ENCODE results near the gene TMEM132E.
A peak's percentile ranks its signal among the peaks of the same experiment; 100 is the strongest.

The TMEM132E gene

GRCh38 chr17:34580685-34581445 lies 1.5 kb downstream of the TMEM132E start:
- TF ChIP-seq GATA3 (IDR thresholded peaks at IDR 0.05; ENCODE audit: low read depth, low read length) = no peak
- TF ChIP-seq GATA2 (IDR thresholded peaks at IDR 0.05; ENCODE audit: low read depth, low read length) = no peak

DNA sequence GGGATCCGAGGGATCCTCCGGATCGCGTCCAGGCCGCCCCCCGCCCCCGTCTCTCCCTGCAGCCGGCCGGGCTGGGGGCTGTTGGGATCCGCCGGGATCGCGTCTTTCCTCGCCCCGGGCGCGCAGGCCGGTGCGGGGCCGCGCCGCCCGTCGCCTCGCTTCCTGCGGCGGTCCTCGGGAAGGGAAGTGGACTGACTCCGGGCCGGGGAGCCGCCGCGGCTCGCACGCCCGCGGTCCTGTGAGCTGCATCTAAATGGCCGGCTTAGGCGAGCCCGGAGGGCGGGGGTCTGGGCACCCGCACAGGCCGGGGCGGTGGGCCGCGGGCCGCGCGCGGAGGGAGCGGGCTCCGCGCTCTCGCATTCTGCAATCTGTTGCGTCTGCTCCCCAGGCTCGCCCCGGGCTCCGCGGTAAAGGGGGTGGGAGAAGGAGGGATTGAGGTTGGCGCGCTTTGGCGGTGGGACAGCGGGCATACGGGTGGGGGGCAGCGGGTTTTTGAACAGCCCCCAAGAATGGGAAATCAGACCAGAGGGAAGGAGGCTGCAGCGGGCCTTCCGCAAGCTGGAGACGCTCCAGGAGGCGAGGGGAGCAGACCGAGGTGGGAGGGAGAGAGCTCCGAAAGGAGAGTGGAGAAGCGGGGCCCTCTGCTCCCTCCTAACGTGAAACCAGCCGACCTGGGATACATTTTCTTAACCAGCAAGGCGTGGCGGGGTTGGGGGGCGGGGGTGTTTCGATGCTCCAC lies 2.2 kb downstream of the TMEM132E start:
- TF ChIP-seq GATA3 (IDR thresholded peaks at IDR 0.05; ENCODE audit: low read depth, low read length) = no peak
- no peak for TF ChIP-seq GATA2 (IDR thresholded peaks at IDR 0.05; ENCODE audit: low read depth, low read length)

- TF ChIP-seq GATA2 (IDR thresholded peaks at IDR 0.05; ENCODE audit: low read depth, low read length) (no peak), GATA3 (IDR thresholded peaks at IDR 0.05; ENCODE audit: low read depth, low read length) (no peak)
Observed at GRCh38 chr17:34582185-34582900, 3.0 kb downstream of the TMEM132E start.

DNA sequence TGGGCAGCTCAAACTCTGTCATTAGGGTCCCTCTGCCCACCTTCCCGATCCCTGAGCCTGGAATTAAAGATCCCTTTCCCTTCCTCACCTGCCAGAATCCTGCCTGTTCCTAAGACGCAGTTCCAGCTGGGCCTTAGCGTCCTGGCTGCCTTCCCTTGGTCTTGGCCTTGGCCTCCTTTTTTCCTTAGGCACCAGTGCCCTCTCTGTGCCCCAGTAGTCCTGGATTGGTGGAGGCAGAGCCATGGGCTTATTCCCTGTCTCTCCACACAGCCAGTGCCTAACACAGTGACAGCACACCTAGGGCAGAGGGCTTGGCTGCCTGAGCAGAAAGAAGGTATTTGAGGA lies 3.5 kb downstream of the TMEM132E start:
- no peak for TF ChIP-seq GATA2 (IDR thresholded peaks at IDR 0.05; ENCODE audit: low read depth, low read length)
- no peak for TF ChIP-seq GATA3 (IDR thresholded peaks at IDR 0.05; ENCODE audit: low read depth, low read length)

DNA sequence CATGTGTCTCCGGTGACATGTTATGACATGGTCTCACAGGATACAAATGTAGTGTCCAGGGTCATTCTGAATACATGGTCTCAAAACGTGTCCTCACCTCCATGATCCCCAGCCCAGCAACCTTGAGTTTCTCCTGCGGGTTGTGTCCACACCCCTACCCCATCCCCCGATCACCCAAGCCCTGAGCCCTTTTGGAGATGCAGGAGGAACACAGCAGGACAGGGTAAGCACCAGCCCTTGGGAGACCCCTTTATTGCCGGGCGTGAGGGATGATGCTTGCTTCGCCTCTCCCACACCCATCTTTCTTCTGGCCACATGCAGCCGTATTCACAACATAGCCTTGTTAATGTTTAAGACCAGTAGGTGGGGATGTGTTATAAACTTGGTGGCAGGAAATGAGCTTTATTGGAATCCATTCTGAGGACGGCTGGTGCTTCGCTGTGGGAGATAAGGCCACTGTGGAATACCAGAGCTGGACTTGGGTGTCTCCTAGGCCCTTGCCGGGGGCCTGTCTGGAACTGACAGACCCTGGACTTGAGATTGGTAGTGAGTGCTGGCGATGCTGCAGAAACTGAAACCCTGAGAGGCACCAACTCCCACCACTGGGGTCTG lies 5.5 kb downstream of the TMEM132E start:
- TF ChIP-seq GATA3 (IDR thresholded peaks at IDR 0.05; ENCODE audit: low read depth, low read length) = no peak
- TF ChIP-seq GATA2 (IDR thresholded peaks at IDR 0.05; ENCODE audit: low read depth, low read length) = peak; percentile 67

DNA sequence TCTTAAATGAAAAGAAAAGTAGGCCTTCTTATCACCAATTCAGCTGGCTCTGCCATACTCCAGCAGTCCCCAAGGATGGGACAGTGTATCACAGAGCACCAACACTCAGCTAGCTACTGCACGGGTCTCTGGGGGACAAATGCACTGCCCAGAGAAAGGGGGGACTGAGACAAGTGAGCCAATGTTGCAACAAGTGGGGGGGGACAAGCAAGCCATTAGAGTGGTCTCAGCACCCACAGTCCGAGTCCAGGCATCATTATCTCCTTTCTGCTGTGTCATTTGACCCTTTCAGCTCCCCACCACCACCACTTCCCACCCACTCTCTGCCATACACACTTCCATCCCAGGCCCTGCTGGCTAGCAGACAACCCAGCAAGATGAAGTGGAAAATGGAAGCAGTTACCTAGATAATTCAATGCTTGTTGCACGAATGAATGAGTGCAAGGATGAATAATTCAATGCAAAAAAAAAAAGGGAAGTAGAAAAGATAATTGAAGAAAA lies 7.0 kb downstream of the TMEM132E start:
- no peak for TF ChIP-seq GATA3 (IDR thresholded peaks at IDR 0.05; ENCODE audit: low read depth, low read length)

GRCh38 chr17:34588266-34588665 lies 8.9 kb downstream of the TMEM132E start:
- no peak for TF ChIP-seq GATA3 (IDR thresholded peaks at IDR 0.05; ENCODE audit: low read depth, low read length)
- no peak for TF ChIP-seq GATA2 (IDR thresholded peaks at IDR 0.05; ENCODE audit: low read depth, low read length)

GRCh38 chr17:34589120-34589965 lies 10.0 kb downstream of the TMEM132E start:
- no peak for TF ChIP-seq GATA2 (IDR thresholded peaks at IDR 0.05; ENCODE audit: low read depth, low read length)
- no peak for TF ChIP-seq GATA3 (IDR thresholded peaks at IDR 0.05; ENCODE audit: low read depth, low read length)

DNA sequence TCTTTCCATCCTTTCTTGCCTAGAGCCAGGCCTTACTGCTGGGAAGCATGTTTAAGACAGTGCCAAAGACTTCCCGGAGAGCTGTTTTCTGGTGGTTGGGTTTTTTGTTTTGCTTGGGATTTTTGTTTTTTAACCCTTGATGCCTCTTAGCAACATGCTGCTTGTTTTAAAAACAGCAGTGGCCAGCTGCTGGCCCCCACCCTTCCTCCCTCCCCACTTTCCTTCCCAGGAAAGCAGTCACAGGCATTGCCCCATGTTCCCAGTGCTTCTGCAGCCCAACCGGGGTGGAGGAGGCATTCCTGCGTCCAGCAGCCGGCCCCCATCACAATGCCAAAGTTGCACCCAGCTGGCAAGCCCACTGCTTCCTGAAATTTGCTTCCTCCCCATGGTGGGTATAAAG lies 12.6 kb downstream of the TMEM132E start:
- TF ChIP-seq GATA2 (IDR thresholded peaks at IDR 0.05; ENCODE audit: low read depth, low read length) (no peak), GATA3 (IDR thresholded peaks at IDR 0.05; ENCODE audit: low read depth, low read length) (no peak)

DNA sequence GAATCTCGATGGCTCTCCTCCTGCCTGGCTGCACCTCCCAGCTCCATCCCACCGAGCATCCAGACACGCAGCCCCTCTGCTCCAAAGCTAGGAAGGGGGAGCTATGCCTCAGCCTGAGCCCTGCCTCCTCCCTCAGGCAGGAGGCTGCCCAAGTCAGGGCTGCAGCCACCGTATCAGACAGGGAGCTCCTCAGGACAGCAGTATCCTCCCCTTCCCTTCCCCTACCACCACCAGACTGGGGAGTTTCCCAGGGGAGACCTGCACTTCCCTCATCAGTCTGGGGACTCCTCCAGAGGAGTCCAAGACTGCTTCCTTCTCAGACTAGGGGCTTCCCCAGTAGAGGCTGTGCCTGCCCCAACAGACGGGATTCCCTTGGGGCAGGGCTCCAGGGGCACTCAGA lies 17.5 kb downstream of the TMEM132E start:
- no peak for TF ChIP-seq GATA2 (IDR thresholded peaks at IDR 0.05; ENCODE audit: low read depth, low read length)
- TF ChIP-seq GATA3 (IDR thresholded peaks at IDR 0.05; ENCODE audit: low read depth, low read length) = no peak

- TF ChIP-seq GATA3 (IDR thresholded peaks at IDR 0.05; ENCODE audit: low read depth, low read length) (no peak), GATA2 (IDR thresholded peaks at IDR 0.05; ENCODE audit: low read depth, low read length) (peak; percentile 53)
Observed at GRCh38 chr17:34598161-34598776, 18.9 kb downstream of the TMEM132E start.

- TF ChIP-seq GATA2 (IDR thresholded peaks at IDR 0.05; ENCODE audit: low read depth, low read length) (no peak), GATA3 (IDR thresholded peaks at IDR 0.05; ENCODE audit: low read depth, low read length) (no peak)
Observed at GRCh38 chr17:34601416-34601815, 22.0 kb downstream of the TMEM132E start.

GRCh38 chr17:34603974-34604373 lies 24.6 kb downstream of the TMEM132E start:
- TF ChIP-seq GATA2 (IDR thresholded peaks at IDR 0.05; ENCODE audit: low read depth, low read length) (no peak), GATA3 (IDR thresholded peaks at IDR 0.05; ENCODE audit: low read depth, low read length) (no peak)

Measured in SH-SY5Y (cell line).